Suprapubic skin (tissue), 4 donors: ENCODE measurements around the gene EEF1A2.

Experiments used
- CTCF ChIP-seq, 2 donors: fragments of 200-600 bp in 1 of 2; fragments of 450-650 bp in 1 of 2; sonication (generic) in 1 of 2; IDR thresholded peaks; one replicate each; pipeline ENCODE4 v1.5.1; 2016 to 2019; ENCODE audit warnings: antibody characterized with exemption in 2 of 2, mild to moderate bottlenecking in 1 of 2, moderate library complexity in 1 of 2
- POLR2A ChIP-seq, 2 donors: fragments of 450-650 bp; IDR thresholded peaks; one replicate each; pipeline ENCODE4 v1.6.1; 2017; ENCODE audit warnings: antibody characterized with exemption in 2 of 2, mild to moderate bottlenecking in 2 of 2, moderate library complexity in 2 of 2
- POLR2AphosphoS5 ChIP-seq, 3 donors: sonication (generic); formaldehyde crosslinking; IDR thresholded peaks; one replicate each; pipeline ENCODE4 v1.6.1; 2017; ENCODE audit warnings: antibody characterized with exemption in 3 of 3

- TF ChIP-seq CTCF (IDR thresholded peaks at IDR 0.05) (no peak), POLR2A (IDR thresholded peaks at IDR 0.05) (no peak), POLR2AphosphoS5 (IDR thresholded peaks at IDR 0.05) (no peak)
Measured at GRCh38 chr20:63534427-63534830, 35.5 kb upstream of the EEF1A2 start.
